HepG2 (cell line): Measurements from ENCODE around the gene PRR36.

ENCODE experiments used
- ETS1 ChIP-seq: sonication (generic); formaldehyde crosslinking; IDR thresholded peaks from 2 replicates; pipeline ENCODE4 v1.4.0; 2020; ENCODE audit warnings: missing genetic modification reagents
- NFE2L2 ChIP-seq: fragments of 150-350 bp; IDR thresholded peaks from 2 replicates; pipeline ENCODE4 v1.6.1; 2014; ENCODE audit warnings: low read length
- RFX5 ChIP-seq: IDR thresholded peaks from 2 replicates; pipeline ENCODE4 v1.6.1; 2011; ENCODE audit warnings: low read depth, low read length, improper control_type of control experiment

- TF ChIP-seq RFX5, result no peak
- no peak for TF ChIP-seq NFE2L2
- no peak; the same call in 1 of the 2 replicates for TF ChIP-seq ETS1 (CRISPR knock-in tag)
Measured at GRCh38 chr19:7903244-7904073, 29.3 kb upstream of the PRR36 start, which contains the start of gene MAP2K7.
